Neural cell (in vitro differentiated cells): ENCODE results near the gene GRPR. TPM values are rescaled to one million over a fixed set of nuclear protein-coding genes. Genes with fewer than 3 reads are reported as not detected.
"Not testable (repeated sequence)": the region's sequence is repeated elsewhere in the genome, so short reads cannot be mapped to it uniquely, and the experiment has no call there.

ENCODE experiments used
- H2AFZ ChIP-seq: fragments of 200-600, 300-800 bp; sonication (generic), shearing (Covaris generic); 2 replicates; pipeline ENCODE4 v1.6.0; 2014; ENCODE audit warnings: low read depth, mild to moderate bottlenecking, antibody characterized with exemption, low read length, moderate library complexity
- H3F3A ChIP-seq: fragments of 200-600 bp; shearing (Covaris generic); 2 replicates; pipeline ENCODE4 v1.6.1; 2016; ENCODE audit warnings: mild to moderate bottlenecking, moderate library complexity, mixed read lengths, antibody characterized with exemption, low read length; ENCODE audit not compliant: insufficient read depth, poor library complexity, severe bottlenecking
- H3K27ac ChIP-seq: fragments of 200-600, 300-800 bp; sonication (generic), shearing (Covaris generic); 2 replicates; pipeline ENCODE4 v1.5.1; 2014; ENCODE audit warnings: mild to moderate bottlenecking, low read length, moderate library complexity
- H3K27me3 ChIP-seq: fragments of 300-800, 200-600 bp; sonication (generic), shearing (Covaris generic); 2 replicates; pipeline ENCODE4 v1.6.0; 2014; ENCODE audit warnings: mild to moderate bottlenecking, low read depth, low read length, moderate library complexity; ENCODE audit not compliant: insufficient read depth
- H3K36me3 ChIP-seq: fragments of 300-800, 200-600 bp; sonication (generic), shearing (Covaris generic); 2 replicates; pipeline ENCODE4 v1.5.1; 2014; ENCODE audit warnings: mild to moderate bottlenecking, antibody characterized with exemption, low read length, moderate library complexity; ENCODE audit not compliant: insufficient read depth
- H3K4me2 ChIP-seq: fragments of 300-800, 200-600 bp; sonication (generic), shearing (Covaris generic); 2 replicates; pipeline ENCODE4 v1.6.0; 2014; ENCODE audit warnings: mild to moderate bottlenecking, low read length
- H3K4me3 ChIP-seq: fragments of 300-800, 200-600 bp; sonication (generic), shearing (Covaris generic); 2 replicates; pipeline ENCODE4 v1.5.1; 2014; ENCODE audit warnings: mild to moderate bottlenecking, low read length, moderate library complexity
- H3K79me2 ChIP-seq: fragments of 200-600 bp; shearing (Covaris generic); replicated peaks from 2 replicates; pipeline ENCODE4 v1.6.0; 2014; ENCODE audit warnings: mild to moderate bottlenecking, low read length, moderate library complexity; ENCODE audit not compliant: insufficient read depth
- H3K9ac ChIP-seq: fragments of 300-800, 200-600 bp; sonication (generic), shearing (Covaris generic); 2 replicates; pipeline ENCODE4 v1.6.1; 2016; ENCODE audit warnings: mild to moderate bottlenecking, low read length, mixed read lengths
- H3K9me2 ChIP-seq: fragments of 200-600 bp; shearing (Covaris generic); 2 replicates; pipeline ENCODE4 v1.6.1; 2016; ENCODE audit warnings: mild to moderate bottlenecking, low read length, mixed read lengths; ENCODE audit not compliant: insufficient read depth
- H3K9me3 ChIP-seq: fragments of 200-600, 300-800 bp; sonication (generic), shearing (Covaris generic); 2 replicates; pipeline ENCODE4 v1.6.1; 2016; ENCODE audit warnings: mild to moderate bottlenecking, mixed run types, low read length, moderate library complexity, mixed read lengths
- H4K20me1 ChIP-seq: fragments of 200-600 bp; shearing (Covaris generic); 2 replicates; pipeline ENCODE4 v1.6.1; 2016; ENCODE audit warnings: mild to moderate bottlenecking, mixed run types; ENCODE audit not compliant: insufficient read depth
- EP300 ChIP-seq: fragments of 450-650 bp; conservative IDR thresholded peaks from 2 replicates; pipeline ENCODE4 v1.6.1; 2014; ENCODE audit warnings: antibody characterized with exemption, mild to moderate bottlenecking, moderate library complexity; ENCODE audit not compliant: poor library complexity, severe bottlenecking
- EZH2 ChIP-seq: fragments of 200-600, 300-800 bp; shearing (Covaris generic), sonication (generic); IDR thresholded peaks from 2 replicates; pipeline ENCODE4 v1.6.1; 2014; ENCODE audit warnings: antibody characterized with exemption, low read length, borderline replicate concordance, mild to moderate bottlenecking; ENCODE audit not compliant: insufficient read depth, poor library complexity, severe bottlenecking
- MXI1 ChIP-seq: fragments of 450-650 bp; conservative IDR thresholded peaks from 2 replicates; pipeline ENCODE4 v1.6.1; 2014; ENCODE audit warnings: antibody characterized with exemption, mild to moderate bottlenecking; ENCODE audit not compliant: poor library complexity, severe bottlenecking
- POLR2AphosphoS5 ChIP-seq: IDR thresholded peaks from 2 replicates; pipeline ENCODE4 v1.6.1; 2012
- RAD21 ChIP-seq: fragments of 450-650 bp; conservative IDR thresholded peaks from 2 replicates; pipeline ENCODE4 v1.6.1; 2014; ENCODE audit warnings: antibody characterized with exemption, mild to moderate bottlenecking, moderate library complexity
- SMC3 ChIP-seq: fragments of 450-650 bp; conservative IDR thresholded peaks from 2 replicates; pipeline ENCODE4 v1.6.1; 2014; ENCODE audit warnings: antibody characterized with exemption, mild to moderate bottlenecking, moderate library complexity; ENCODE audit not compliant: poor library complexity
- TAF1 ChIP-seq: IDR thresholded peaks from 2 replicates; pipeline ENCODE4 v1.6.1; 2012; ENCODE audit warnings: low read depth
- polyA plus RNA-seq: library from polyadenylated mRNA; depleted of rRNA; stranded (reverse); fragments of >200 nt; gene quantifications from 2 replicates; pipeline ENCODE4 v1.2.3, GENCODE V29; 2014
- TF ChIP-seq, protein P1 (sequence below): fragments of 450-650 bp; IDR thresholded peaks from 2 replicates; pipeline ENCODE4 v1.5.1; 2014; ENCODE audit warnings: antibody characterized with exemption, mild to moderate bottlenecking, moderate library complexity; ENCODE audit not compliant: poor library complexity, severe bottlenecking
- TF ChIP-seq, protein P2 (sequence below): IDR thresholded peaks from 2 replicates; pipeline ENCODE4 v1.6.1; 2012; ENCODE audit warnings: borderline replicate concordance

The GRPR gene
- polyA plus RNA-seq, 1 donor from 2014 or later = not detected

DNA sequence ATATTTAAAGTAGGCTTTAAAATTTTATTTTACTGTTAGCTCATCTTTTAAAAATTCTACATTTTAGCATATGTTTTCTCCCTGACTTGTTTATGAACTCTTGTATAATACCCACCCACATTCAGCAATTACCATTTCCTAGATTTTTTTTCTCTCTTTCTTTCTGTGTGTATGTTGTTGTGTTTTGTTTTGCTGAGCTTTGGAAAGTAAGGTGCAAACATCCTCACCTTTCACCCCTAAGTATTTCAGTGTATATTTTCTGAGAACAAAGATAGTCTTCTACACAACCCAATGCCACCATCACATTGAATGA lies 18.8 kb downstream of the GRPR start:
- Histone ChIP-seq H3K36me3 (no peaks in the 10 kb centered on the region), H3K79me2 (no peaks in the 10 kb centered on the region), H3K27me3 (no peaks in the 10 kb centered on the region)

DNA sequence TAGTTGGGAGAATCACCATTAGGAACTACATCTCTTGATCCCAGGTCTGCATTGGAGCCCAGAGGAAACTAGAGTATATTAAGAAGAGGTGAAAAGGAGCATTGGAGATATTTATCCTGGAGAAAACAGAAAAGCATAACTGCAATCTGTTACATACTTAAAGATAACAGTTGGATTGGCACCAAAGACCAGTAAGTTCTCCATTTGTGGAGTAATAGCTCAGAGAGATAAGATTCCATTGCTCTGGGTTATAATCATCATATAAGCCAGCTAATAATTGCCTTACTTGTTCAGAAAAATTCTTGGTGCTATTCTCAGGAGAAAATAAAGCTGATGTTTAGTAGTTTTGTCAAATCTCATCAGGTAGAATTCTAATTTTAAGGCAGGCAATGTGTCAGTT lies 20.6 kb downstream of the GRPR start:
- Histone ChIP-seq H2AFZ (no peak overlapping the region), H3K4me3 (no peak overlapping the region), H3K36me3 (no peaks in the 10 kb centered on the region), H3K9me3 (no peaks in the 10 kb centered on the region), H3K4me2 (no peak overlapping the region), H3K9ac (no peak overlapping the region), H3K79me2 (no peaks in the 10 kb centered on the region), H4K20me1 (no peaks in the 10 kb centered on the region), H3F3A (no peaks in the 10 kb centered on the region), H3K27me3 (no peaks in the 10 kb centered on the region), H3K27ac (no peak overlapping the region), H3K9me2 (no peaks in the 10 kb centered on the region)
- TF ChIP-seq MXI1 (no peak), EP300 (no peak), EZH2 (no peak), RAD21 (no peak), POLR2AphosphoS5 (no peak), TAF1 (no peak), SMC3 (no peak)
- TF ChIP-seq, protein P1, sequence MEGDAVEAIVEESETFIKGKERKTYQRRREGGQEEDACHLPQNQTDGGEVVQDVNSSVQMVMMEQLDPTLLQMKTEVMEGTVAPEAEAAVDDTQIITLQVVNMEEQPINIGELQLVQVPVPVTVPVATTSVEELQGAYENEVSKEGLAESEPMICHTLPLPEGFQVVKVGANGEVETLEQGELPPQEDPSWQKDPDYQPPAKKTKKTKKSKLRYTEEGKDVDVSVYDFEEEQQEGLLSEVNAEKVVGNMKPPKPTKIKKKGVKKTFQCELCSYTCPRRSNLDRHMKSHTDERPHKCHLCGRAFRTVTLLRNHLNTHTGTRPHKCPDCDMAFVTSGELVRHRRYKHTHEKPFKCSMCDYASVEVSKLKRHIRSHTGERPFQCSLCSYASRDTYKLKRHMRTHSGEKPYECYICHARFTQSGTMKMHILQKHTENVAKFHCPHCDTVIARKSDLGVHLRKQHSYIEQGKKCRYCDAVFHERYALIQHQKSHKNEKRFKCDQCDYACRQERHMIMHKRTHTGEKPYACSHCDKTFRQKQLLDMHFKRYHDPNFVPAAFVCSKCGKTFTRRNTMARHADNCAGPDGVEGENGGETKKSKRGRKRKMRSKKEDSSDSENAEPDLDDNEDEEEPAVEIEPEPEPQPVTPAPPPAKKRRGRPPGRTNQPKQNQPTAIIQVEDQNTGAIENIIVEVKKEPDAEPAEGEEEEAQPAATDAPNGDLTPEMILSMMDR = no peak
- TF ChIP-seq, protein P2, sequence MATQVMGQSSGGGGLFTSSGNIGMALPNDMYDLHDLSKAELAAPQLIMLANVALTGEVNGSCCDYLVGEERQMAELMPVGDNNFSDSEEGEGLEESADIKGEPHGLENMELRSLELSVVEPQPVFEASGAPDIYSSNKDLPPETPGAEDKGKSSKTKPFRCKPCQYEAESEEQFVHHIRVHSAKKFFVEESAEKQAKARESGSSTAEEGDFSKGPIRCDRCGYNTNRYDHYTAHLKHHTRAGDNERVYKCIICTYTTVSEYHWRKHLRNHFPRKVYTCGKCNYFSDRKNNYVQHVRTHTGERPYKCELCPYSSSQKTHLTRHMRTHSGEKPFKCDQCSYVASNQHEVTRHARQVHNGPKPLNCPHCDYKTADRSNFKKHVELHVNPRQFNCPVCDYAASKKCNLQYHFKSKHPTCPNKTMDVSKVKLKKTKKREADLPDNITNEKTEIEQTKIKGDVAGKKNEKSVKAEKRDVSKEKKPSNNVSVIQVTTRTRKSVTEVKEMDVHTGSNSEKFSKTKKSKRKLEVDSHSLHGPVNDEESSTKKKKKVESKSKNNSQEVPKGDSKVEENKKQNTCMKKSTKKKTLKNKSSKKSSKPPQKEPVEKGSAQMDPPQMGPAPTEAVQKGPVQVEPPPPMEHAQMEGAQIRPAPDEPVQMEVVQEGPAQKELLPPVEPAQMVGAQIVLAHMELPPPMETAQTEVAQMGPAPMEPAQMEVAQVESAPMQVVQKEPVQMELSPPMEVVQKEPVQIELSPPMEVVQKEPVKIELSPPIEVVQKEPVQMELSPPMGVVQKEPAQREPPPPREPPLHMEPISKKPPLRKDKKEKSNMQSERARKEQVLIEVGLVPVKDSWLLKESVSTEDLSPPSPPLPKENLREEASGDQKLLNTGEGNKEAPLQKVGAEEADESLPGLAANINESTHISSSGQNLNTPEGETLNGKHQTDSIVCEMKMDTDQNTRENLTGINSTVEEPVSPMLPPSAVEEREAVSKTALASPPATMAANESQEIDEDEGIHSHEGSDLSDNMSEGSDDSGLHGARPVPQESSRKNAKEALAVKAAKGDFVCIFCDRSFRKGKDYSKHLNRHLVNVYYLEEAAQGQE = no peak

More for the DNA sequence above, 18.8 kb downstream of the GRPR start:
- no peak for TF ChIP-seq TAF1
- Histone ChIP-seq H4K20me1 (no peaks in the 10 kb centered on the region), H3K4me3 (no peak overlapping the region), H3F3A (no peaks in the 10 kb centered on the region), H3K9me3 (no peaks in the 10 kb centered on the region), H3K9ac (no peak overlapping the region), H2AFZ (no peak overlapping the region), H3K27ac (no peak overlapping the region), H3K9me2 (no peaks in the 10 kb centered on the region), H3K4me2 (no peak overlapping the region)

DNA sequence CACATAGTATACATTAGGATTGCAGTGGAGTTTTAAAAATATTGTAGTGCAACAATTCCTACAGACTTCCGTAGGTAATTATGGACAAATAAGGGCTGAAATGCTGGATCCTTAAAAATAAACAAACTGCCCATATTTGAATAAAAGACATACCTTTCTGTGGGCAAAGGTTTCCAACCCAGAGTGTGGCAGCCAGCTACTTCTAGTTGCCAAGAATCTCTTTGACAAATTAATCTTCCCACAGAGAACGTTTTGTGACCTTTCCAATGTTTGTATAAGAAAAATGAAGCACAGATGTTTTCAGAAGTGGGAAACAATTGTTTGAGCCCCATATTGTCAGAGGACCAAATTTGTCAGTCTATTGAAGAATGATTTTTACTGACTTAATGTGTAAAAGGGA lies 21.1 kb downstream of the GRPR start:
- Histone ChIP-seq H3K9ac (no peak overlapping the region), H3K36me3 (no peaks in the 10 kb centered on the region), H3K4me3 (no peak overlapping the region), H2AFZ (no peak overlapping the region), H3F3A (no peaks in the 10 kb centered on the region), H3K79me2 (no peaks in the 10 kb centered on the region), H3K4me2 (no peak overlapping the region), H3K27ac (no peak overlapping the region), H3K27me3 (no peaks in the 10 kb centered on the region), H3K9me2 (no peaks in the 10 kb centered on the region), H4K20me1 (no peaks in the 10 kb centered on the region), H3K9me3 (no peaks in the 10 kb centered on the region)
- TF ChIP-seq EZH2 (no peak), EP300 (no peak), RAD21 (no peak), SMC3 (no peak)

DNA sequence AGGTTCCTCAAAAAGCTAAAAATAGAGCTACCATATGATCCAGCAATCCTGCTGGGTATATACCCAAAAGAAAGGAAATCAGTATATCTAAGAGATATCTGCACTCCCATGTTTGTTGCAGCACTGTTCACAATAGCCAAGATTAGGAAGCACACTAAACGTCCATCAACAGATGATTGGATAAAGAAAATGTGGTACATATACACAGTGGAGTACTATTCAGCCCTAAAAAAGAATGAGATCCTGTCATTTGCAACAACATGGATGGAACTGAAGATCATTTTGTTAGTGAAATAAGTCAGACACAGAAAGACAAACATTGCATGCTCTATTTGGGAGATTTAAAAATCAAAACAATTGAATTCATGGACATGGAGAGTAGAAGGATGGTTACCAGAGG lies 21.7 kb downstream of the GRPR start:
- not testable (repeated sequence) for H3K36me3 ChIP-seq, H3K79me2 ChIP-seq, H3K9me3 ChIP-seq, H2AFZ ChIP-seq, H3K4me2 ChIP-seq, H3K9ac ChIP-seq, H3K27me3 ChIP-seq, H3K27ac ChIP-seq, H3K9me2 ChIP-seq, H3F3A ChIP-seq, H4K20me1 ChIP-seq, H3K4me3 ChIP-seq
